Measurements from ENCODE around the gene VEGFB. TPM values are rescaled to one million over a fixed set of nuclear protein-coding genes. Genes with fewer than 3 reads are reported as not detected.

The VEGFB gene
- total RNA-seq, 4 donors from 2014 or later, result 92.3 to 144 (median 108) TPM

DNA sequence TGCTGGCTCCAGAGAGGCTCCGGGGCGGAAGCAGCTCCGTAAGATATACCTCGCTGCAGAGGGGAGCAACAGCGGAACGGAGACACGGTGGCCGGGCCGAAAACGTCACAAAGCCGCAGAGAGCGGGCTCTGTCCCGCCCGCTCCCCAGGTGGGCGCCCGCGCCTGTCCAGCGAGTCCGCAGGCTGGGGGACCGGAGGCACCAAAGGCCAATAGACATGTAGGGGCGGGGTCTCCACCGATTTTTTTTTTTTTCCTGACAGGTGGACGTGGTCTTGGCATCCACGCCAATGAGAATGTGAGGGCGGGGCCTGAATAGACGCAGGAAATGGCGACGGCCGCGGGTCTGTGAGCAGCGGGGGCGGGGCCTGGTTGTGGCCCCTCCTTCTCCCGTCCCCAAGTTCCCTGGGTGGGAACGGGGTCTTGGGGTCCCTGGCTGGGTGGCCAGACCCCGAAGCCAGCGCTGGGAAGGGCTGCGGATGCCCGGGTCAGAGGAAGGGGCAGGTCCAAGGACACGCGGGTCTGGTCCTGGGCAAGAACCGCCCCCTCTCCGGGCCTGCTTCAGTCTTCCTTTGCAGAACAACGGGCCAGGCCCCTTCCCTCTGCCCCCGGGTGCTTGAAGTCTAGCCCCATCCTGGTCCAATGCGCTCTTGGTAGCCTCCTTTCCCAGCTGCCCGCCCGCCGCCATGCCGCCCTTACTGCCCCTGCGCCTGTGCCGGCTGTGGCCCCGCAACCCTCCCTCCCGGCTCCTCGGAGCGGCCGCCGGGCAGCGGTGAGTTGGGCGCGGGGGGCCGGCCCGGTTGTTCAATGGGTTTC lies 4.0 kb upstream of the VEGFB start, which contains the start of gene DNAJC4:
Gene DNAJC4, plus strand, starts transcription at position 378 of the 814 bp plus-strand sequence. Its CDS starts 307 bp downstream, at position 685.
- intact Hi-C loops (cut with DNase I), result no loop called here
- H3K9me3 ChIP-seq, result no peaks in the 10 kb centered on the region
- peaks cover 43 to 84% (median 82%) of the 10 kb centered on the region in 4 donors for H3K4me1 ChIP-seq
- H3K4me3 ChIP-seq, result peak within 1 kb of the TSS; percentile 64 to 85 (median 75)
- WGBS, result under 1% methylated on average over 44 of the region's 62 CpGs
- peak; percentile 98 for DNase-seq (ENCODE audit: extremely low spot score)
- no peaks in the 10 kb centered on the region for H3K27me3 ChIP-seq
- TF ChIP-seq POLR2AphosphoS5 (IDR thresholded peaks at IDR 0.05) (peak; percentile 77), POLR2A (IDR thresholded peaks at IDR 0.05; ENCODE audit: low read depth) (no peak)
- peak within 1 kb of the TSS; percentile 90 to 96 (median 93) for H3K27ac ChIP-seq (replicated peaks in 1 of 4)
- no peaks in the 10 kb centered on the region for H3K36me3 ChIP-seq

DNA sequence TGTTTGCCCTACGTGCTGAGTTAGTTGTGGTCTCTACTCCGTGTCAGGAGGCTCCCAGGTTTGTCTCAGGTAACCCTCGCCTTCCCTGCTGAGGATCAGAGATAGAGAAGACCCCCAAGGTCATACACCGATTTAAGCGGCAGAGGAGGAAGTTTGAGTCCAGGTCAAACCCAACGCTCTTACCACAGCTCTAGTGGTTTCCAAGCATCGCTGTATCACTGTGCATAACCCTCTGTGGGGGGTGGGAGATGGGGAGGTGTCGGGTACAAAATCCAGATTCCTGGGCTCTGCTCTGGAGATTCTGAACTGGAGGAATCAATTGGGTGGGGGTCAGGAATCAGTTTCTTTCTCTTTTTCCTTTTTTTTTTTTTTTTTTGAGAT lies 3.4 kb upstream of the VEGFB start:
- 5% methylated on average over 8 of the region's 8 CpGs for WGBS
- intact Hi-C loops (cut with DNase I), result no loop called here
- H3K27me3 ChIP-seq, result no peaks in the 10 kb centered on the region

GRCh38 chr11:64231546-64231945 lies 2.8 kb upstream of the VEGFB start:
- Histone ChIP-seq H3K36me3 (peaks cover 0 to 7% (median 0%) of the 10 kb centered on the region in 4 donors), H3K27me3 (no peaks in the 10 kb centered on the region), H3K4me3 (no peak overlapping the region), H3K27ac (replicated peaks in 1 of 4) (peak overlapping the region; percentile 90 to 96 (median 93)), H3K9me3 (no peaks in the 10 kb centered on the region), H3K4me1 (peaks cover 47 to 87% (median 85%) of the 10 kb centered on the region in 4 donors)
- no peak for DNase-seq (ENCODE audit: extremely low spot score)
- TF ChIP-seq, protein P1, sequence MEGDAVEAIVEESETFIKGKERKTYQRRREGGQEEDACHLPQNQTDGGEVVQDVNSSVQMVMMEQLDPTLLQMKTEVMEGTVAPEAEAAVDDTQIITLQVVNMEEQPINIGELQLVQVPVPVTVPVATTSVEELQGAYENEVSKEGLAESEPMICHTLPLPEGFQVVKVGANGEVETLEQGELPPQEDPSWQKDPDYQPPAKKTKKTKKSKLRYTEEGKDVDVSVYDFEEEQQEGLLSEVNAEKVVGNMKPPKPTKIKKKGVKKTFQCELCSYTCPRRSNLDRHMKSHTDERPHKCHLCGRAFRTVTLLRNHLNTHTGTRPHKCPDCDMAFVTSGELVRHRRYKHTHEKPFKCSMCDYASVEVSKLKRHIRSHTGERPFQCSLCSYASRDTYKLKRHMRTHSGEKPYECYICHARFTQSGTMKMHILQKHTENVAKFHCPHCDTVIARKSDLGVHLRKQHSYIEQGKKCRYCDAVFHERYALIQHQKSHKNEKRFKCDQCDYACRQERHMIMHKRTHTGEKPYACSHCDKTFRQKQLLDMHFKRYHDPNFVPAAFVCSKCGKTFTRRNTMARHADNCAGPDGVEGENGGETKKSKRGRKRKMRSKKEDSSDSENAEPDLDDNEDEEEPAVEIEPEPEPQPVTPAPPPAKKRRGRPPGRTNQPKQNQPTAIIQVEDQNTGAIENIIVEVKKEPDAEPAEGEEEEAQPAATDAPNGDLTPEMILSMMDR (IDR thresholded peaks at IDR 0.05), result no peak
- TF ChIP-seq EP300 (IDR thresholded peaks at IDR 0.05), result no peak
- no peak for TF ChIP-seq POLR2A (IDR thresholded peaks at IDR 0.05; ENCODE audit: low read depth)
- no peak for TF ChIP-seq POLR2AphosphoS5 (IDR thresholded peaks at IDR 0.05)
- WGBS, result 88% methylated on average over 7 of the region's 7 CpGs
- intact Hi-C loops (cut with DNase I), result no loop called here

More for the DNA sequence above, 3.4 kb upstream of the VEGFB start:
- DNase-seq (ENCODE audit: extremely low spot score), result no peak
- H3K4me3 ChIP-seq, result peak overlapping the region; percentile 64 to 85 (median 75)
- no peaks in the 10 kb centered on the region for H3K9me3 ChIP-seq
- TF ChIP-seq POLR2AphosphoS5 (IDR thresholded peaks at IDR 0.05) (no peak), POLR2A (IDR thresholded peaks at IDR 0.05; ENCODE audit: low read depth) (no peak), EP300 (IDR thresholded peaks at IDR 0.05) (no peak)
- TF ChIP-seq, protein P1 (IDR thresholded peaks at IDR 0.05), result no peak
- H3K4me1 ChIP-seq, result peaks cover 47 to 86% (median 85%) of the 10 kb centered on the region in 4 donors
- H3K36me3 ChIP-seq, result peaks cover 0 to 3% (median 0%) of the 10 kb centered on the region in 4 donors
- peak overlapping the region; percentile 90 to 96 (median 93) for H3K27ac ChIP-seq (replicated peaks in 1 of 4)

- WGBS, result 82% methylated on average over 15 of the region's 15 CpGs
- intact Hi-C loops (cut with DNase I), result no loop called here
- Histone ChIP-seq H3K27me3 (no peaks in the 10 kb centered on the region), H3K27ac (replicated peaks in 1 of 4) (peak overlapping the region; percentile 40 to 96 (median 92)), H3K4me3 (no peak overlapping the region), H3K4me1 (peaks cover 39 to 80% (median 77%) of the 10 kb centered on the region in 4 donors), H3K36me3 (peaks cover 3 to 16% (median 3%) of the 10 kb centered on the region in 4 donors), H3K9me3 (no peaks in the 10 kb centered on the region)
- no peak for DNase-seq (ENCODE audit: extremely low spot score)
- TF ChIP-seq POLR2AphosphoS5 (IDR thresholded peaks at IDR 0.05), result no peak
- no peak for TF ChIP-seq POLR2A (IDR thresholded peaks at IDR 0.05; ENCODE audit: low read depth)
Measured at GRCh38 chr11:64232182-64232966, 2.0 kb upstream of the VEGFB start.

- DNase-seq (ENCODE audit: extremely low spot score), result no peak
- H3K4me3 ChIP-seq, result no peak overlapping the region
- no peaks in the 10 kb centered on the region for H3K9me3 ChIP-seq
- TF ChIP-seq, protein P1 (IDR thresholded peaks at IDR 0.05), result no peak
- TF ChIP-seq POLR2AphosphoS5 (IDR thresholded peaks at IDR 0.05) (no peak), POLR2A (IDR thresholded peaks at IDR 0.05; ENCODE audit: low read depth) (no peak), EP300 (IDR thresholded peaks at IDR 0.05) (no peak)
- WGBS, result 88% methylated on average over 8 of the region's 8 CpGs
- H3K36me3 ChIP-seq, result peaks cover 8 to 21% (median 9%) of the 10 kb centered on the region in 4 donors
- H3K27me3 ChIP-seq, result no peaks in the 10 kb centered on the region
- peaks cover 33 to 77% (median 71%) of the 10 kb centered on the region in 4 donors for H3K4me1 ChIP-seq
- intact Hi-C loops (cut with DNase I), result no loop called here
- H3K27ac ChIP-seq (replicated peaks in 1 of 4), result peak overlapping the region; percentile 40 to 96 (median 90)
Measured at GRCh38 chr11:64232967-64233315, 1.4 kb upstream of the VEGFB start.
